Liver (tissue), 9 donors: Measurements from ENCODE around the gene DYSF. TPM values are rescaled to one million over a fixed set of nuclear protein-coding genes. Genes with fewer than 3 reads are reported as not detected.

ENCODE experiments used
- DNase-seq: peaks from one replicate; pipeline ENCODE4 v3.0.0-alpha.2; 2017; ENCODE audit warnings: low spot score
- H3K27ac ChIP-seq, 2 donors: one replicate each; pipeline ENCODE4 v1.7.0; 2013; ENCODE audit warnings: inconsistent platforms in 2 of 2, low read length in 2 of 2, control low read depth in 1 of 2, low read depth in 1 of 2, mild to moderate bottlenecking in 1 of 2
- H3K27me3 ChIP-seq, 4 donors: one replicate each; pipeline versions ENCODE4 v1.6.1 to v1.7.0; 2013; ENCODE audit warnings: low read length in 3 of 4, inconsistent platforms in 1 of 4, mild to moderate bottlenecking in 1 of 4, moderate library complexity in 1 of 4; ENCODE audit not compliant: control insufficient read depth in 4 of 4, insufficient read depth in 4 of 4
- H3K36me3 ChIP-seq, 4 donors: one replicate each; pipeline versions ENCODE4 v1.6.1 to v1.7.0; 2013; ENCODE audit warnings: low read length in 3 of 4, mild to moderate bottlenecking in 3 of 4, low read depth in 1 of 4, moderate library complexity in 1 of 4; ENCODE audit not compliant: control insufficient read depth in 4 of 4, insufficient read depth in 3 of 4
- H3K4me1 ChIP-seq, 4 donors: one replicate each; pipeline versions ENCODE4 v1.6.1 to v1.7.0; 2013; ENCODE audit warnings: low read length in 3 of 4, mild to moderate bottlenecking in 3 of 4, moderate library complexity in 1 of 4; ENCODE audit not compliant: control insufficient read depth in 4 of 4, insufficient read depth in 4 of 4
- H3K4me3 ChIP-seq, 3 donors: one replicate each; pipeline versions ENCODE4 v1.6.1 to v1.7.0; 2013; ENCODE audit warnings: low read length in 3 of 3, control low read depth in 1 of 3, low read depth in 1 of 3, mild to moderate bottlenecking in 1 of 3
- H3K9ac ChIP-seq, 2 donors: one replicate each; pipeline ENCODE4 v1.7.0; 2013; ENCODE audit warnings: low read length in 2 of 2, mild to moderate bottlenecking in 2 of 2, moderate library complexity in 2 of 2, control low read depth in 1 of 2, low read depth in 1 of 2
- H3K9me3 ChIP-seq, 4 donors: one replicate each; pipeline versions ENCODE4 v1.6.1 to v1.7.0; 2013; ENCODE audit warnings: low read length in 3 of 4; ENCODE audit not compliant: control insufficient read depth in 4 of 4
- EGR1 ChIP-seq, 2 donors: IDR thresholded peaks; 2 replicates each; pipeline ENCODE4 v1.6.1; 2016 to 2018; ENCODE audit warnings: antibody characterized with exemption in 2 of 2, low read depth in 2 of 2
- FOXA1 ChIP-seq: IDR thresholded peaks from 2 replicates; pipeline ENCODE4 v1.6.1; 2016; ENCODE audit warnings: antibody characterized with exemption
- FOXA2 ChIP-seq: IDR thresholded peaks from 2 replicates; pipeline ENCODE4 v1.6.1; 2016; ENCODE audit warnings: antibody characterized with exemption
- GABPA ChIP-seq, 2 donors: IDR thresholded peaks in 1 of 2; conservative IDR thresholded peaks in 1 of 2; 2 replicates each; pipeline ENCODE4 v1.6.1; 2016; ENCODE audit warnings: antibody characterized with exemption in 2 of 2, mild to moderate bottlenecking in 1 of 2, moderate library complexity in 1 of 2
- MAX ChIP-seq: IDR thresholded peaks from 2 replicates; pipeline ENCODE4 v1.6.1; 2016; ENCODE audit warnings: antibody characterized with exemption
- RAD21 ChIP-seq, 2 donors: IDR thresholded peaks; 2 replicates each; pipeline ENCODE4 v1.6.1; 2016; ENCODE audit warnings: antibody characterized with exemption in 2 of 2, mild to moderate bottlenecking in 2 of 2
- RXRA ChIP-seq, 2 donors: IDR thresholded peaks; 2 replicates each; pipeline ENCODE4 v1.6.1; 2017 to 2018; ENCODE audit warnings: antibody characterized with exemption in 2 of 2, mild to moderate bottlenecking in 1 of 2
- SP1 ChIP-seq: IDR thresholded peaks from 2 replicates; pipeline ENCODE4 v1.6.1; 2018; ENCODE audit warnings: antibody characterized with exemption, mild to moderate bottlenecking
- TAF1 ChIP-seq: conservative IDR thresholded peaks from 2 replicates; pipeline ENCODE4 v1.6.1; 2016; ENCODE audit warnings: antibody characterized with exemption, mild to moderate bottlenecking
- WGBS: extraction: QIAGEN DNeasy Blood & Tissue Kit; methylation state at CpG from one replicate; pipeline ENCODE4 v1.1.7; 2013; 5-methylcytosine and 5-hydroxymethylcytosine counted together
- polyA plus RNA-seq, 2 donors: library from polyadenylated mRNA; stranded (reverse) in 1 of 2; unstranded in 1 of 2; fragments of 200-250 nt in 1 of 2; fragments of >200 nt in 1 of 2; fragmentation: Nextera tagmentation in 1 of 2; extraction: Ambion mirVana in 1 of 2; gene quantifications; one replicate each; pipeline versions ENCODE4 v1.2.1 to v1.2.3, GENCODE V29; 2013 to 2015
- total RNA-seq, 2 donors: library from RNA; depleted of rRNA; stranded (reverse); fragments of >200 nt; gene quantifications; one replicate each; pipeline ENCODE4 v1.2.3, GENCODE V29; 2014
- TF ChIP-seq, protein P1 (sequence below): fragments of 150-350 bp; IDR thresholded peaks from 2 replicates; pipeline ENCODE4 v1.5.1; 2017; ENCODE audit warnings: improper control_type of control experiment, low read depth, low read length; ENCODE audit not compliant: missing input control
- TF ChIP-seq, protein P2 (sequence below): IDR thresholded peaks from 2 replicates; pipeline ENCODE4 v1.6.1; 2016; ENCODE audit warnings: antibody characterized with exemption
- TF ChIP-seq, protein P3 (sequence below): IDR thresholded peaks from 2 replicates; pipeline ENCODE4 v1.6.1; 2016; ENCODE audit warnings: antibody characterized with exemption
- TF ChIP-seq, protein P4 (sequence below): IDR thresholded peaks from 2 replicates; pipeline ENCODE4 v1.6.1; 2016; ENCODE audit warnings: antibody characterized with exemption, mild to moderate bottlenecking
- donor health status: healthy.
- donor health status: healthy.
- donor health status: healthy.
- donor health status: healthy.
- donor health status: healthy.

DYSF gene
- total and polyA plus RNA-seq, 4 donors = 8.5 to 20.8 (median 13.6) TPM

- Histone ChIP-seq H3K9me3 (no peaks in the 10 kb centered on the region), H3K4me3 (no peak overlapping the region), H3K4me1 (no peaks in the 10 kb centered on the region), H3K9ac (no peak overlapping the region), H3K27me3 (no peaks in the 10 kb centered on the region), H3K36me3 (peaks cover 5 to 26% (median 9%) of the 10 kb centered on the region in 4 donors), H3K27ac (no peak overlapping the region)
- WGBS = 93% methylated on average over 16 of the region's 16 CpGs
- DNase-seq = no peak
- TF ChIP-seq EGR1 (IDR thresholded peaks at IDR 0.05; ENCODE audit: low read depth in 2 of 2) (no peak), FOXA2 (no peak), TAF1 (no peak), RAD21 (IDR thresholded peaks at IDR 0.05) (no peak)
- TF ChIP-seq, protein P1, sequence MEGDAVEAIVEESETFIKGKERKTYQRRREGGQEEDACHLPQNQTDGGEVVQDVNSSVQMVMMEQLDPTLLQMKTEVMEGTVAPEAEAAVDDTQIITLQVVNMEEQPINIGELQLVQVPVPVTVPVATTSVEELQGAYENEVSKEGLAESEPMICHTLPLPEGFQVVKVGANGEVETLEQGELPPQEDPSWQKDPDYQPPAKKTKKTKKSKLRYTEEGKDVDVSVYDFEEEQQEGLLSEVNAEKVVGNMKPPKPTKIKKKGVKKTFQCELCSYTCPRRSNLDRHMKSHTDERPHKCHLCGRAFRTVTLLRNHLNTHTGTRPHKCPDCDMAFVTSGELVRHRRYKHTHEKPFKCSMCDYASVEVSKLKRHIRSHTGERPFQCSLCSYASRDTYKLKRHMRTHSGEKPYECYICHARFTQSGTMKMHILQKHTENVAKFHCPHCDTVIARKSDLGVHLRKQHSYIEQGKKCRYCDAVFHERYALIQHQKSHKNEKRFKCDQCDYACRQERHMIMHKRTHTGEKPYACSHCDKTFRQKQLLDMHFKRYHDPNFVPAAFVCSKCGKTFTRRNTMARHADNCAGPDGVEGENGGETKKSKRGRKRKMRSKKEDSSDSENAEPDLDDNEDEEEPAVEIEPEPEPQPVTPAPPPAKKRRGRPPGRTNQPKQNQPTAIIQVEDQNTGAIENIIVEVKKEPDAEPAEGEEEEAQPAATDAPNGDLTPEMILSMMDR = no peak
Observed at GRCh38 chr2:71516253-71516888, 63.0 kb downstream of the DYSF start.

GRCh38 chr2:71517851-71518250 is 64.5 kb downstream of the DYSF start:
- no peak for DNase-seq
- no peaks in the 10 kb centered on the region for H3K4me1 ChIP-seq
- no peak overlapping the region for H3K27ac ChIP-seq
- H3K27me3 ChIP-seq = no peaks in the 10 kb centered on the region
- TF ChIP-seq MAX (no peak), GABPA (IDR thresholded peaks at IDR 0.05 in 1 of 2, conservative IDR thresholded peaks at IDR 0.05 in 1 of 2) (no peak)
- TF ChIP-seq, protein P2, sequence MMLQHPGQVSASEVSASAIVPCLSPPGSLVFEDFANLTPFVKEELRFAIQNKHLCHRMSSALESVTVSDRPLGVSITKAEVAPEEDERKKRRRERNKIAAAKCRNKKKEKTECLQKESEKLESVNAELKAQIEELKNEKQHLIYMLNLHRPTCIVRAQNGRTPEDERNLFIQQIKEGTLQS = no peak
- TF ChIP-seq, protein P3, sequence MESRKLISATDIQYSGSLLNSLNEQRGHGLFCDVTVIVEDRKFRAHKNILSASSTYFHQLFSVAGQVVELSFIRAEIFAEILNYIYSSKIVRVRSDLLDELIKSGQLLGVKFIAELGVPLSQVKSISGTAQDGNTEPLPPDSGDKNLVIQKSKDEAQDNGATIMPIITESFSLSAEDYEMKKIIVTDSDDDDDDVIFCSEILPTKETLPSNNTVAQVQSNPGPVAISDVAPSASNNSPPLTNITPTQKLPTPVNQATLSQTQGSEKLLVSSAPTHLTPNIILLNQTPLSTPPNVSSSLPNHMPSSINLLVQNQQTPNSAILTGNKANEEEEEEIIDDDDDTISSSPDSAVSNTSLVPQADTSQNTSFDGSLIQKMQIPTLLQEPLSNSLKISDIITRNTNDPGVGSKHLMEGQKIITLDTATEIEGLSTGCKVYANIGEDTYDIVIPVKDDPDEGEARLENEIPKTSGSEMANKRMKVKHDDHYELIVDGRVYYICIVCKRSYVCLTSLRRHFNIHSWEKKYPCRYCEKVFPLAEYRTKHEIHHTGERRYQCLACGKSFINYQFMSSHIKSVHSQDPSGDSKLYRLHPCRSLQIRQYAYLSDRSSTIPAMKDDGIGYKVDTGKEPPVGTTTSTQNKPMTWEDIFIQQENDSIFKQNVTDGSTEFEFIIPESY = no peak
- H3K9ac ChIP-seq = no peak overlapping the region
- 93% methylated on average over 4 of the region's 4 CpGs for WGBS
- no peak overlapping the region for H3K4me3 ChIP-seq
- H3K36me3 ChIP-seq = peaks cover 5 to 28% (median 14%) of the 10 kb centered on the region in 4 donors
- H3K9me3 ChIP-seq = no peaks in the 10 kb centered on the region

DNA sequence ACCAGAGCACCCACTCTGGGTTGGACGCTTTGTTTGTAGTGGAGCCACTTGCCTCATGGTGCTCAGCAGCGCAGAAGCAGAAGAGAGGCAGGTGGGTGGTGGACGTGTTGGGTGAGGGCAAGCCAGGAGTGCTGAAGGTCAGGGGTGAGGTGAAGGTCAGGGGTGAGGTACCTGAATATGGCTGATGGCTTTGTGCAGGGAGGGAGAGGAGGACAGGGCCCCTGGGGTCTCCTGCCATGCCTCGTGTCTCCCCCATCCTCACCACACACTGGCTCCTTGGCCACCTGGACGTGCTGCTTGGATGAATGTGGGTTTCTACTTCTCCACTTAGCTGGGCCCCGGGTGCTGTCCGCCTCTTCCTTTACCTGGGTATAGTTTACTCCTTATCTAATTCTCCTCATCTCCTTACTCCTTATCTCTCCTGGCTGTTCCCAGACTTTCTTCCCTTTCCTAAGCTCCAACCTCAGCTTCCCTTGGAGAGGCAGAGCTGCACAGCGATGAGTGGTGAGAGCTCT is 68.1 kb downstream of the DYSF start:
- Histone ChIP-seq H3K27ac (no peak overlapping the region), H3K27me3 (no peaks in the 10 kb centered on the region), H3K4me3 (no peak overlapping the region), H3K4me1 (no peaks in the 10 kb centered on the region), H3K9ac (no peak overlapping the region), H3K9me3 (no peaks in the 10 kb centered on the region), H3K36me3 (peaks cover 2 to 23% (median 14%) of the 10 kb centered on the region in 4 donors)
- no peak for DNase-seq
- WGBS = 90% methylated on average over 8 of the region's 8 CpGs
- TF ChIP-seq FOXA1 = no peak
- TF ChIP-seq RAD21 (IDR thresholded peaks at IDR 0.05) = no peak
- TF ChIP-seq, protein P1 = no peak
- TF ChIP-seq, protein P4, sequence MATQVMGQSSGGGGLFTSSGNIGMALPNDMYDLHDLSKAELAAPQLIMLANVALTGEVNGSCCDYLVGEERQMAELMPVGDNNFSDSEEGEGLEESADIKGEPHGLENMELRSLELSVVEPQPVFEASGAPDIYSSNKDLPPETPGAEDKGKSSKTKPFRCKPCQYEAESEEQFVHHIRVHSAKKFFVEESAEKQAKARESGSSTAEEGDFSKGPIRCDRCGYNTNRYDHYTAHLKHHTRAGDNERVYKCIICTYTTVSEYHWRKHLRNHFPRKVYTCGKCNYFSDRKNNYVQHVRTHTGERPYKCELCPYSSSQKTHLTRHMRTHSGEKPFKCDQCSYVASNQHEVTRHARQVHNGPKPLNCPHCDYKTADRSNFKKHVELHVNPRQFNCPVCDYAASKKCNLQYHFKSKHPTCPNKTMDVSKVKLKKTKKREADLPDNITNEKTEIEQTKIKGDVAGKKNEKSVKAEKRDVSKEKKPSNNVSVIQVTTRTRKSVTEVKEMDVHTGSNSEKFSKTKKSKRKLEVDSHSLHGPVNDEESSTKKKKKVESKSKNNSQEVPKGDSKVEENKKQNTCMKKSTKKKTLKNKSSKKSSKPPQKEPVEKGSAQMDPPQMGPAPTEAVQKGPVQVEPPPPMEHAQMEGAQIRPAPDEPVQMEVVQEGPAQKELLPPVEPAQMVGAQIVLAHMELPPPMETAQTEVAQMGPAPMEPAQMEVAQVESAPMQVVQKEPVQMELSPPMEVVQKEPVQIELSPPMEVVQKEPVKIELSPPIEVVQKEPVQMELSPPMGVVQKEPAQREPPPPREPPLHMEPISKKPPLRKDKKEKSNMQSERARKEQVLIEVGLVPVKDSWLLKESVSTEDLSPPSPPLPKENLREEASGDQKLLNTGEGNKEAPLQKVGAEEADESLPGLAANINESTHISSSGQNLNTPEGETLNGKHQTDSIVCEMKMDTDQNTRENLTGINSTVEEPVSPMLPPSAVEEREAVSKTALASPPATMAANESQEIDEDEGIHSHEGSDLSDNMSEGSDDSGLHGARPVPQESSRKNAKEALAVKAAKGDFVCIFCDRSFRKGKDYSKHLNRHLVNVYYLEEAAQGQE = no peak
- TF ChIP-seq RXRA (IDR thresholded peaks at IDR 0.05) = no peak
- TF ChIP-seq SP1 = no peak
- TF ChIP-seq, protein P3 = no peak
- no peak for TF ChIP-seq EGR1 (IDR thresholded peaks at IDR 0.05; ENCODE audit: low read depth in 2 of 2)
